CD4-positive, alpha-beta T cell treated with Interleukin-17A for 1 hour (primary cell): ENCODE data around the gene ONECUT3.
A peak's percentile ranks its signal among the peaks of the same experiment; 100 is the strongest.
"Not testable (repeated sequence)": the region's sequence is repeated elsewhere in the genome, so short reads cannot be mapped to it uniquely, and the experiment has no call there.

Experiments
- DNase-seq: peaks from one replicate; pipeline ENCODE4 v3.0.0-alpha.2; 2020

The ONECUT3 gene

GRCh38 chr19:1752757-1753728, at the start of gene ONECUT3:
TSS of gene ONECUT3 (plus strand) at chr19:1753506. CDS start at chr19:1753663, 157 bp downstream.
- DNase-seq = no peak

- no peak for DNase-seq
Observed at GRCh38 chr19:1704339-1704738, 49.0 kb upstream of the ONECUT3 start.

- no peak for DNase-seq
Observed at GRCh38 chr19:1705367-1705766, 47.9 kb upstream of the ONECUT3 start.

GRCh38 chr19:1706646-1707045, 46.7 kb upstream of the ONECUT3 start:
- DNase-seq = not testable (repeated sequence)

- DNase-seq = no peak
Observed at GRCh38 chr19:1707240-1707639, 46.1 kb upstream of the ONECUT3 start.

- DNase-seq = no peak
Observed at GRCh38 chr19:1713170-1713569, 40.1 kb upstream of the ONECUT3 start.

GRCh38 chr19:1715540-1715939, 37.8 kb upstream of the ONECUT3 start:
- no peak for DNase-seq

GRCh38 chr19:1717200-1717969, 35.9 kb upstream of the ONECUT3 start:
- DNase-seq = no peak

GRCh38 chr19:1717970-1718264, 35.4 kb upstream of the ONECUT3 start:
- DNase-seq = no peak

GRCh38 chr19:1718420-1719291, 34.6 kb upstream of the ONECUT3 start:
- no peak for DNase-seq

GRCh38 chr19:1719519-1719918, 33.8 kb upstream of the ONECUT3 start:
- DNase-seq = no peak

GRCh38 chr19:1720237-1720636, 33.1 kb upstream of the ONECUT3 start:
- no peak for DNase-seq

- DNase-seq = peak; percentile 34
Observed at GRCh38 chr19:1725100-1726064, 27.9 kb upstream of the ONECUT3 start.

GRCh38 chr19:1728816-1729567, 24.3 kb upstream of the ONECUT3 start:
- no peak for DNase-seq

GRCh38 chr19:1729568-1729925, 23.8 kb upstream of the ONECUT3 start:
- no peak for DNase-seq

GRCh38 chr19:1730157-1730556, 23.1 kb upstream of the ONECUT3 start:
- no peak for DNase-seq

- DNase-seq = no peak
Observed at GRCh38 chr19:1734321-1734966, 18.9 kb upstream of the ONECUT3 start.

- no peak for DNase-seq
Observed at GRCh38 chr19:1736280-1736679, 17.0 kb upstream of the ONECUT3 start.

GRCh38 chr19:1736927-1737326, 16.4 kb upstream of the ONECUT3 start:
- no peak for DNase-seq

- no peak for DNase-seq
Observed at GRCh38 chr19:1739960-1740629, 13.2 kb upstream of the ONECUT3 start.
